Measurements from ENCODE around the gene NRIP1.

The NRIP1 gene

GRCh38 chr21:14975136-14975919 lies 89.5 kb downstream of the NRIP1 start:
- no peaks in the 10 kb centered on the region for H3K27me3 Mint-ChIP-seq
- no peak overlapping the region for H3K27ac Mint-ChIP-seq
- no peaks in the 10 kb centered on the region for H3K9me3 Mint-ChIP-seq
- H3K36me3 Mint-ChIP-seq (ENCODE audit: low read depth): peaks cover 29% of the 10 kb centered on the region
- H3K4me3 Mint-ChIP-seq: no peak overlapping the region
- no peak for DNase-seq
- peaks cover 5% of the 10 kb centered on the region for H3K4me1 Mint-ChIP-seq (ENCODE audit: low read depth)

- Mint-ChIP-seq H3K4me3 (no peak overlapping the region), H3K4me1 (ENCODE audit: low read depth) (peaks cover 8% of the 10 kb centered on the region), H3K36me3 (ENCODE audit: low read depth) (peaks cover 34% of the 10 kb centered on the region), H3K27ac (no peak overlapping the region), H3K27me3 (no peaks in the 10 kb centered on the region), H3K9me3 (no peaks in the 10 kb centered on the region)
- no peak for DNase-seq
These were observed 92.1 kb downstream of the NRIP1 start for GRCh38 chr21:14972678-14973077.

- Mint-ChIP-seq H3K36me3 (ENCODE audit: low read depth) (peaks cover 50% of the 10 kb centered on the region), H3K4me3 (no peak overlapping the region), H3K27ac (no peak overlapping the region)
These were observed 96.0 kb downstream of the NRIP1 start for GRCh38 chr21:14968821-14969220.

GRCh38 chr21:14968029-14968428 lies 96.8 kb downstream of the NRIP1 start:
- peaks cover 10% of the 10 kb centered on the region for H3K4me1 Mint-ChIP-seq (ENCODE audit: low read depth)
- H3K27ac Mint-ChIP-seq: no peak overlapping the region
- DNase-seq: no peak
- no peak overlapping the region for H3K4me3 Mint-ChIP-seq
- no peaks in the 10 kb centered on the region for H3K27me3 Mint-ChIP-seq
- H3K9me3 Mint-ChIP-seq: no peaks in the 10 kb centered on the region
- peaks cover 56% of the 10 kb centered on the region for H3K36me3 Mint-ChIP-seq (ENCODE audit: low read depth)

More at GRCh38 chr21:14968821-14969220, 96.0 kb downstream of the NRIP1 start:
- Mint-ChIP-seq H3K27me3 (no peaks in the 10 kb centered on the region), H3K9me3 (no peaks in the 10 kb centered on the region), H3K4me1 (ENCODE audit: low read depth) (peaks cover 10% of the 10 kb centered on the region)
- DNase-seq: no peak

GRCh38 chr21:14964621-14965020 lies 100.2 kb downstream of the NRIP1 start:
- DNase-seq: no peak
- Mint-ChIP-seq H3K9me3 (no peaks in the 10 kb centered on the region), H3K36me3 (ENCODE audit: low read depth) (peaks cover 55% of the 10 kb centered on the region), H3K27ac (no peak overlapping the region), H3K27me3 (no peaks in the 10 kb centered on the region), H3K4me3 (no peak overlapping the region), H3K4me1 (ENCODE audit: low read depth) (peaks cover 10% of the 10 kb centered on the region)

GRCh38 chr21:14962217-14962616 lies 102.6 kb downstream of the NRIP1 start:
- Mint-ChIP-seq H3K4me3 (no peak overlapping the region), H3K36me3 (ENCODE audit: low read depth) (peaks cover 34% of the 10 kb centered on the region), H3K27ac (no peak overlapping the region), H3K4me1 (ENCODE audit: low read depth) (peaks cover 3% of the 10 kb centered on the region), H3K27me3 (no peaks in the 10 kb centered on the region), H3K9me3 (no peaks in the 10 kb centered on the region)
- no peak for DNase-seq

GRCh38 chr21:14961502-14961901 lies 103.3 kb downstream of the NRIP1 start:
- Mint-ChIP-seq H3K4me1 (ENCODE audit: low read depth) (peaks cover 3% of the 10 kb centered on the region), H3K4me3 (no peak overlapping the region), H3K9me3 (no peaks in the 10 kb centered on the region), H3K27ac (no peak overlapping the region), H3K27me3 (no peaks in the 10 kb centered on the region), H3K36me3 (ENCODE audit: low read depth) (peaks cover 27% of the 10 kb centered on the region)
- no peak for DNase-seq

GRCh38 chr21:14959343-14959742 lies 105.5 kb downstream of the NRIP1 start:
- Mint-ChIP-seq H3K27ac (no peak overlapping the region), H3K36me3 (ENCODE audit: low read depth) (peaks cover 9% of the 10 kb centered on the region), H3K27me3 (no peaks in the 10 kb centered on the region), H3K4me3 (no peak overlapping the region), H3K4me1 (ENCODE audit: low read depth) (no peaks in the 10 kb centered on the region), H3K9me3 (no peaks in the 10 kb centered on the region)
- DNase-seq: no peak

GRCh38 chr21:14957836-14958235 lies 107.0 kb downstream of the NRIP1 start:
- H3K36me3 Mint-ChIP-seq (ENCODE audit: low read depth): no peaks in the 10 kb centered on the region
- H3K4me3 Mint-ChIP-seq: no peak overlapping the region
- no peak overlapping the region for H3K27ac Mint-ChIP-seq
- H3K27me3 Mint-ChIP-seq: no peaks in the 10 kb centered on the region
- no peak for DNase-seq
- no peaks in the 10 kb centered on the region for H3K4me1 Mint-ChIP-seq (ENCODE audit: low read depth)
- H3K9me3 Mint-ChIP-seq: no peaks in the 10 kb centered on the region

- DNase-seq: no peak
- Mint-ChIP-seq H3K9me3 (no peaks in the 10 kb centered on the region), H3K36me3 (ENCODE audit: low read depth) (no peaks in the 10 kb centered on the region), H3K27ac (no peak overlapping the region), H3K27me3 (no peaks in the 10 kb centered on the region), H3K4me1 (ENCODE audit: low read depth) (no peaks in the 10 kb centered on the region), H3K4me3 (no peak overlapping the region)
These were observed 108.0 kb downstream of the NRIP1 start for GRCh38 chr21:14956807-14957206.

- H3K4me1 Mint-ChIP-seq (ENCODE audit: low read depth): no peaks in the 10 kb centered on the region
- H3K36me3 Mint-ChIP-seq (ENCODE audit: low read depth): no peaks in the 10 kb centered on the region
- H3K4me3 Mint-ChIP-seq: no peak overlapping the region
- no peak for DNase-seq
- H3K9me3 Mint-ChIP-seq: no peaks in the 10 kb centered on the region
- no peak overlapping the region for H3K27ac Mint-ChIP-seq
- H3K27me3 Mint-ChIP-seq: no peaks in the 10 kb centered on the region
These were observed 108.8 kb downstream of the NRIP1 start for GRCh38 chr21:14955936-14956520.

- Mint-ChIP-seq H3K27me3 (peaks cover 3% of the 10 kb centered on the region), H3K27ac (no peak overlapping the region), H3K36me3 (ENCODE audit: low read depth) (no peaks in the 10 kb centered on the region), H3K9me3 (peaks cover 3% of the 10 kb centered on the region), H3K4me3 (no peak overlapping the region), H3K4me1 (ENCODE audit: low read depth) (no peaks in the 10 kb centered on the region)
- DNase-seq: no peak
These were observed 111.9 kb downstream of the NRIP1 start for GRCh38 chr21:14952916-14953315.

- Mint-ChIP-seq H3K4me3 (no peak overlapping the region), H3K27me3 (peaks cover 3% of the 10 kb centered on the region), H3K27ac (no peak overlapping the region), H3K4me1 (ENCODE audit: low read depth) (no peaks in the 10 kb centered on the region), H3K36me3 (ENCODE audit: low read depth) (no peaks in the 10 kb centered on the region), H3K9me3 (peaks cover 3% of the 10 kb centered on the region)
- DNase-seq: no peak
These were observed 115.2 kb downstream of the NRIP1 start for GRCh38 chr21:14949603-14950002.

GRCh38 chr21:14947613-14948160 lies 117.1 kb downstream of the NRIP1 start:
- Mint-ChIP-seq H3K4me1 (ENCODE audit: low read depth) (no peaks in the 10 kb centered on the region), H3K9me3 (peaks cover 3% of the 10 kb centered on the region), H3K36me3 (ENCODE audit: low read depth) (no peaks in the 10 kb centered on the region), H3K27ac (no peak overlapping the region), H3K27me3 (peaks cover 3% of the 10 kb centered on the region), H3K4me3 (no peak overlapping the region)
- no peak for DNase-seq

- peaks cover 6% of the 10 kb centered on the region for H3K9me3 Mint-ChIP-seq
- no peak overlapping the region for H3K4me3 Mint-ChIP-seq
- H3K4me1 Mint-ChIP-seq (ENCODE audit: low read depth): no peaks in the 10 kb centered on the region
- H3K27ac Mint-ChIP-seq: no peak overlapping the region
- no peak for DNase-seq
- H3K27me3 Mint-ChIP-seq: peaks cover 3% of the 10 kb centered on the region
- H3K36me3 Mint-ChIP-seq (ENCODE audit: low read depth): no peaks in the 10 kb centered on the region
These were observed 119.6 kb downstream of the NRIP1 start for GRCh38 chr21:14945176-14945575.

Measured in activated T-cell treated with anti-CD3 and anti-CD28 coated beads, Interleukin-2, amount 50 U/mL, for 24 hours (primary cell).